HCEC 1CT (cell line): ENCODE measurements around the gene SH3PXD2B.
"Not testable (repeated sequence)": the region's sequence is repeated elsewhere in the genome, so short reads cannot be mapped to it uniquely, and the experiment has no call there.

Experiments used
- DNase-seq: peaks from one replicate; pipeline ENCODE4 v3.0.0-alpha.2; 2017

Gene SH3PXD2B

GRCh38 chr5:172361566-172362238 is 92.6 kb downstream of the SH3PXD2B start:
- DNase-seq = peak; percentile 99

- DNase-seq = no peak
These were observed 96.0 kb downstream of the SH3PXD2B start for GRCh38 chr5:172358345-172358744.

- no peak for DNase-seq
These were observed 97.8 kb downstream of the SH3PXD2B start for GRCh38 chr5:172356527-172356926.

GRCh38 chr5:172356047-172356446 is 98.3 kb downstream of the SH3PXD2B start:
- no peak for DNase-seq

GRCh38 chr5:172353846-172354245 is 100.5 kb downstream of the SH3PXD2B start:
- no peak for DNase-seq

- no peak for DNase-seq
These were observed 101.0 kb downstream of the SH3PXD2B start for GRCh38 chr5:172353271-172353812.

GRCh38 chr5:172352526-172352925 is 101.8 kb downstream of the SH3PXD2B start:
- DNase-seq = not testable (repeated sequence)

GRCh38 chr5:172351240-172351778 is 103.0 kb downstream of the SH3PXD2B start:
- DNase-seq = no peak

- DNase-seq = no peak
These were observed 103.8 kb downstream of the SH3PXD2B start for GRCh38 chr5:172350212-172351181.

GRCh38 chr5:172348733-172349132 is 105.6 kb downstream of the SH3PXD2B start:
- DNase-seq = not testable (repeated sequence)

GRCh38 chr5:172348084-172348483 is 106.2 kb downstream of the SH3PXD2B start:
- no peak for DNase-seq

GRCh38 chr5:172347496-172348052 is 106.8 kb downstream of the SH3PXD2B start:
- no peak for DNase-seq

GRCh38 chr5:172345881-172346280 is 108.4 kb downstream of the SH3PXD2B start:
- no peak for DNase-seq

- DNase-seq = no peak
These were observed 109.4 kb downstream of the SH3PXD2B start for GRCh38 chr5:172344855-172345409.

- DNase-seq = no peak
These were observed 110.6 kb downstream of the SH3PXD2B start for GRCh38 chr5:172343741-172344140.

- no peak for DNase-seq
These were observed 111.4 kb downstream of the SH3PXD2B start for GRCh38 chr5:172342918-172343317.

GRCh38 chr5:172339264-172340180 is 114.8 kb downstream of the SH3PXD2B start:
- no peak for DNase-seq

- no peak for DNase-seq
These were observed 117.5 kb downstream of the SH3PXD2B start for GRCh38 chr5:172336676-172337285.

- no peak for DNase-seq
These were observed 118.1 kb downstream of the SH3PXD2B start for GRCh38 chr5:172336264-172336663.

- no peak for DNase-seq
These were observed 118.6 kb downstream of the SH3PXD2B start for GRCh38 chr5:172335721-172336120.

- no peak for DNase-seq
These were observed 119.7 kb downstream of the SH3PXD2B start for GRCh38 chr5:172334641-172335040.
